HG02943 (cell line): Measurements from ENCODE around the gene TCOF1.
"Not testable (repeated sequence)": the region's sequence is repeated elsewhere in the genome, so short reads cannot be mapped to it uniquely, and the experiment has no call there.

Source experiments
- ATAC-seq: cut with Tn5 transposase; IDR thresholded peaks from one replicate; pipeline ENCODE4 v1.9.1; 2021; ENCODE audit warnings: mild to moderate bottlenecking, low read depth, moderate library complexity; ENCODE audit not compliant: unreplicated experiment

The TCOF1 gene

GRCh38 chr5:150422758-150423157, 65.3 kb downstream of the TCOF1 start:
- ATAC-seq = no peak

GRCh38 chr5:150426165-150426564, 68.7 kb downstream of the TCOF1 start:
- not testable (repeated sequence) for ATAC-seq

GRCh38 chr5:150428106-150428876, 70.8 kb downstream of the TCOF1 start:
- ATAC-seq = no peak

GRCh38 chr5:150428978-150429377, 71.5 kb downstream of the TCOF1 start:
- ATAC-seq = no peak

GRCh38 chr5:150429410-150429873, 71.9 kb downstream of the TCOF1 start:
- ATAC-seq = peak; percentile 74

- no peak for ATAC-seq
Observed at GRCh38 chr5:150431048-150431447, 73.6 kb downstream of the TCOF1 start.

GRCh38 chr5:150431574-150431973, 74.1 kb downstream of the TCOF1 start:
- no peak for ATAC-seq

GRCh38 chr5:150434464-150434863, 77.0 kb downstream of the TCOF1 start:
- no peak for ATAC-seq

GRCh38 chr5:150436141-150436680, 78.7 kb downstream of the TCOF1 start:
- ATAC-seq = peak; percentile 92

- no peak for ATAC-seq
Observed at GRCh38 chr5:150438873-150439546, 81.5 kb downstream of the TCOF1 start.

- no peak for ATAC-seq
Observed at GRCh38 chr5:150440948-150441812, 83.7 kb downstream of the TCOF1 start.

- no peak for ATAC-seq
Observed at GRCh38 chr5:150441813-150442698, 84.6 kb downstream of the TCOF1 start.

- no peak for ATAC-seq
Observed at GRCh38 chr5:150442699-150443080, 85.2 kb downstream of the TCOF1 start.

GRCh38 chr5:150443242-150444075, 86.0 kb downstream of the TCOF1 start:
- no peak for ATAC-seq

- ATAC-seq = no peak
Observed at GRCh38 chr5:150444770-150445169, 87.3 kb downstream of the TCOF1 start.

GRCh38 chr5:150446088-150446487, 88.6 kb downstream of the TCOF1 start:
- ATAC-seq = no peak

- ATAC-seq = no peak
Observed at GRCh38 chr5:150446583-150446982, 89.1 kb downstream of the TCOF1 start.

GRCh38 chr5:150447188-150447587, 89.7 kb downstream of the TCOF1 start:
- no peak for ATAC-seq

GRCh38 chr5:150448334-150448733, 90.8 kb downstream of the TCOF1 start:
- ATAC-seq = no peak
